Measurements from ENCODE around the gene SPATA3.

Gene SPATA3

GRCh38 chr2:231051116-231051515 lies 55.2 kb downstream of the SPATA3 start:
- no peak for DNase-seq

GRCh38 chr2:231052494-231053451 lies 56.9 kb downstream of the SPATA3 start:
- DNase-seq = peak; percentile 83

GRCh38 chr2:231053846-231054245 lies 57.9 kb downstream of the SPATA3 start:
- no peak for DNase-seq

- DNase-seq = peak; percentile 92
These were observed 60.8 kb downstream of the SPATA3 start, which contains the start of gene PSMD1 for GRCh38 chr2:231056453-231057416. Gene PSMD1, plus strand, starts transcription at chr2:231056867. Its CDS starts 159 bp downstream, at chr2:231057026.

GRCh38 chr2:231057590-231057989 lies 61.7 kb downstream of the SPATA3 start:
- DNase-seq = no peak
